Fibroblast of mammary gland (primary cell): ENCODE measurements around the gene STK39.

Source experiments
- DNase-seq: peaks from one replicate; pipeline ENCODE4 v3.0.0-alpha.2; 2010; ENCODE audit warnings: low read depth
- H3K4me3 ChIP-seq: 2 replicates; pipeline ENCODE4 v1.5.1; 2011; ENCODE audit warnings: low read depth, mild to moderate bottlenecking, low read length, moderate library complexity; ENCODE audit not compliant: control insufficient read depth
- CTCF ChIP-seq: conservative IDR thresholded peaks from 2 replicates; pipeline ENCODE4 v1.5.1; 2011; ENCODE audit warnings: low read depth, low read length, inconsistent platforms; ENCODE audit not compliant: control insufficient read depth, insufficient read depth

STK39 gene

GRCh38 chr2:167924556-167924955, 322.8 kb downstream of the STK39 start:
- no peak for TF ChIP-seq CTCF
- DNase-seq, result no peak
- no peak overlapping the region for H3K4me3 ChIP-seq

DNA sequence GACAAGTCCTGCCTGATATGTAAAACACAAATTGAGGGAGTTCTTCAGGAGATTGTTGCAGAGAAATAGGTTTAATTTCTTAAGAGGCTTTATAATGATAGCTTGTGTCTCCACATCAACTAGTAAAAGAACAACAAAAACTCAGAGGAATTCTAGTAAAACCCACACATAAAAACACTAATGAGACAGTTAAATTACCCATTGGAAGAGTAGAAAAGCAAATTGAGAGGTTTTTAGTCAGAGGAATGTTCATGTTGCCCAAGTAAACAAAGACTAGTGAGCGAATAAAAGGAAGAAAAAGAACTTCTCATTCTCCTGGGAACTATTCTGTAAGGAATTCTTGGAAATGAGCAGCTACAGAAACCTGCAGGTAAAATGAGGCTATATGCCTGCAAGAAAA, 330.6 kb downstream of the STK39 start:
- DNase-seq, result no peak
- TF ChIP-seq CTCF, result no peak
- no peak overlapping the region for H3K4me3 ChIP-seq

DNA sequence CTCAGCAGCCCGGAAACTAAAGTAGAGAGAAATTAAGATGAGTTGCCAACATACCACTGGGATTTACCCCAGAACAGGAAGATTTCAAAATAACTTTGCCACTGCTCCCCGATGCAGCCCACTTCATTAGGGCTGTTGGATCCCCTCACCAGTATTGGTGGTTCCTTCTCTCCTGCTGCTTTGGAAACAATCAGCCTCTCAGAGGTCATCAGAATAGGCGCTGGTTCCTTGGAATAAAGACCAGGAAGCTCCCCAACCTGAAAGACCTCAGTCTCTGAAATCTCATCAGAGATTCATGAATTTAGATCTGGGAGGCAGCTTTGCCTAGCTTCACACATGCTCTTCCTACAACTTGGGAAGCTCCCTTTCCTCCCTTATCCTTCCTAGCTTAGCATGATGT, 332.4 kb downstream of the STK39 start:
- TF ChIP-seq CTCF, result no peak
- no peak for DNase-seq
- H3K4me3 ChIP-seq, result no peak overlapping the region

GRCh38 chr2:167908786-167909185, 338.6 kb downstream of the STK39 start:
- no peak for TF ChIP-seq CTCF
- no peak for DNase-seq
- H3K4me3 ChIP-seq, result no peak overlapping the region

DNA sequence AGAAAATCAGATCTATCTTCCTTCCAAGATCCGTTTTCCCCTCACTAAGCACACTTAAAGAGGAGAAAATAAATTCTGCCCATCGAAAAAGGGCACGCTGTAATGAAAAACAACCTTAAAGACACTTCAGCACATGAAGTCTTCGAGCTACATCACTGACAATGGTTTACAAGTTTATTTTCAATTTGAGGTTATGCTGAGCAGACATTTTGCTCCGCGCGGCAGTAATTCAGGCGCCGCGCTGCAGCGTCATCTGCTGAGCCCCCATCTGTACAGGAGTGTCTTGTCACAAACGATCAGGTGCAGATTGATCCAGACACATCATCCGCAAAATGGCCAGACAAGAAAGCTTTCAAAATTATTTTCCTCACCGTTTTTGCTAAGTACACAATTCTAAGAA, 341.7 kb downstream of the STK39 start:
- DNase-seq, result no peak
- no peak for TF ChIP-seq CTCF
- H3K4me3 ChIP-seq, result no peak overlapping the region
